Measurements from ENCODE around the gene JPH2. TPM values are rescaled to one million over a fixed set of nuclear protein-coding genes. Genes with fewer than 3 reads are reported as not detected.

Gene JPH2
- total and polyA plus RNA-seq, 4 donors = 0.09 to 1.3 (median 0.17) TPM; not detected in 1

Other genes starting within 250 kb of the JPH2 start
- gene OSER1, start 23.6 kb upstream of the JPH2 start, total RNA-seq = 10 to 100 TPM; 12.6 to 15.7 TPM
- gene OSER1, start 23.6 kb upstream of the JPH2 start, polyA plus RNA-seq = 10 to 100 TPM; 13.6 to 20.2 TPM
- gene GDAP1L1, start 60.1 kb upstream of the JPH2 start, total RNA-seq = not detected
- not detected for gene GDAP1L1, start 60.1 kb upstream of the JPH2 start, polyA plus RNA-seq
- gene FITM2, start 124.0 kb upstream of the JPH2 start, total RNA-seq = 1 to 10 TPM; 3.3 to 9.9 TPM
- gene FITM2, start 124.0 kb upstream of the JPH2 start, polyA plus RNA-seq = 1 to 10 TPM; 3.5 to 4.3 TPM
- gene R3HDML, start 149.9 kb upstream of the JPH2 start, total RNA-seq = not detected
- gene R3HDML, start 149.9 kb upstream of the JPH2 start, polyA plus RNA-seq = not detected
- 100 to 1,000 TPM in 1 of 2 donors, 10 to 100 TPM in 1; 51.7 to 171 TPM for gene HNF4A, start 168.5 kb upstream of the JPH2 start, total RNA-seq
- 100 to 1,000 TPM in 1 of 2 donors, 10 to 100 TPM in 1; 52.3 to 120 TPM for gene HNF4A, start 168.5 kb upstream of the JPH2 start, polyA plus RNA-seq